GM12892 (cell line): ENCODE measurements around the gene SBDS.
"Not testable (repeated sequence)": the region's sequence is repeated elsewhere in the genome, so short reads cannot be mapped to it uniquely, and the experiment has no call there.

ENCODE experiments used
- POLR2A ChIP-seq: IDR thresholded peaks from 2 replicates; pipeline ENCODE4 v1.6.1; 2011; ENCODE audit warnings: low read depth, low read length, control low read depth
- POLR2AphosphoS5 ChIP-seq: IDR thresholded peaks from 2 replicates; pipeline ENCODE4 v1.6.1; 2011; ENCODE audit warnings: low read depth, low read length, control low read depth
- TAF1 ChIP-seq: IDR thresholded peaks from 2 replicates; pipeline ENCODE4 v1.6.1; 2011; ENCODE audit warnings: low read depth, mild to moderate bottlenecking, control low read depth, low read length, borderline replicate concordance

- not testable (repeated sequence) for TF ChIP-seq POLR2A, POLR2AphosphoS5, TAF1
These were observed 17.1 kb downstream of the SBDS start for GRCh38 chr7:66978312-66978711.
